Activated CD8-positive, alpha-beta memory T cell treated with anti-CD3 and anti-CD28 coated beads, Interleukin-2, amount 50 U/mL, for 4 hours (primary cell): ENCODE results near the gene FGG.
"Not testable (repeated sequence)": the region's sequence is repeated elsewhere in the genome, so short reads cannot be mapped to it uniquely, and the experiment has no call there.

ENCODE experiments used
- DNase-seq: peaks from one replicate; pipeline ENCODE4 v3.0.0-alpha.2; 2020

Gene FGG

DNA sequence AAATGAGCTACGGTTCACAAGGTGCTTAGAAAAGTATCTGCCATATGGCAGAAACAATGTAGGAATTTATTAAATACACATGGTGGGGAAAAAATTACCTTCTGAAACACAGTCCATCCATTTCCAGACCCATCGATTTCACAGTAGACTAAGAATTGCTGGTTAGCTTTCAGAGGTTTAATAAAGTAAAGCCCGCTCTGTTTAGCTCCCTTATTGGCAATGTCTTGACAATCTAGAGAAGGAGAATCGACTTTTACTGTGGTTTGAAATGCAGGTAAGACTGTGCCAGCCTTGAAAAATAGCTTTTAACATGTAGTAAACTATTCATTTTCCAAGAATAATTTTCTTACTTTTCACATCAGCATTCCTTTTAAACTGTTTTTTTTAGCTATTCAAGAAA is 2.9 kb downstream of the FGG start:
- DNase-seq: no peak

DNA sequence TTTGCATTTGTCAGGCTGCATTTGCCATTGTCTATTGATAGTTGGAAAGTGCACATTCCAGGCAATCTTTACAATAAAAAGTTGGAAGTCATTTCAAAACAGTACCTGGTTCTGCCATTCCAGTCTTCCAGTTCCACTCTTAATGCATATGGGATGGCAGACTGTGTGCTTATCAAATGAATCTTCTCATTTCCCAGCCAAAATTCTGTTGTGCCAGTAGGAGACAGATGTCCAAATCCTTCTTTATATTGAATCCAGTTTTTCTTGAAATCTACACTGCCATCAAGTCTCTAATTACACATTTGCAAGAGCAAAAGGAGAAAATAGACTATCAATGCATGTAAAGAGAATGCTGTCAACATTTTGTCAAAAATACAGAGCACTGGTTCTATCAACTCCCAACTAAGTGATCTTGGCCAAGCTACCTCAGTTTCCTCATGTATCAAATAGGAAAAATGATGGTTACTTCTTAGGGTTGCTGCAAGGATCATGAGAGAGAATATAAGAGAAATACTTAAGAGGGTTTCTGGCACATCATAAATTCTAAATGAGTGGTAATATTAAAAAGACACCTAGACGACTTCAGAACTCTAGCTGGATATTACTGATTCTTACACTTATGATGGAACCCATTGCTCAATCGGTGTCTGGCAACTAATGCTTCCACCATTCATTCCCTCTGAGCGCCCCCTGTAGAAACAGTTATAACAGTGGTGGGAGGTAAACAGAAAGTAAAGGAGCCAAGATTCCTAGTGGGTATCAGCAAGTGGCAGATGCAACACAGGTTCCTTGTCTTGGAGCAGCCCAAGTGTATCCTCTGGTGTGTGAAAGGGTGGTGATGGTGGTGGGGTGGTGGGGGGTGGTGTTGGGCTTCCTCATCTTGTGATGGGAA is 3.8 kb downstream of the FGG start:
- DNase-seq: no peak

DNA sequence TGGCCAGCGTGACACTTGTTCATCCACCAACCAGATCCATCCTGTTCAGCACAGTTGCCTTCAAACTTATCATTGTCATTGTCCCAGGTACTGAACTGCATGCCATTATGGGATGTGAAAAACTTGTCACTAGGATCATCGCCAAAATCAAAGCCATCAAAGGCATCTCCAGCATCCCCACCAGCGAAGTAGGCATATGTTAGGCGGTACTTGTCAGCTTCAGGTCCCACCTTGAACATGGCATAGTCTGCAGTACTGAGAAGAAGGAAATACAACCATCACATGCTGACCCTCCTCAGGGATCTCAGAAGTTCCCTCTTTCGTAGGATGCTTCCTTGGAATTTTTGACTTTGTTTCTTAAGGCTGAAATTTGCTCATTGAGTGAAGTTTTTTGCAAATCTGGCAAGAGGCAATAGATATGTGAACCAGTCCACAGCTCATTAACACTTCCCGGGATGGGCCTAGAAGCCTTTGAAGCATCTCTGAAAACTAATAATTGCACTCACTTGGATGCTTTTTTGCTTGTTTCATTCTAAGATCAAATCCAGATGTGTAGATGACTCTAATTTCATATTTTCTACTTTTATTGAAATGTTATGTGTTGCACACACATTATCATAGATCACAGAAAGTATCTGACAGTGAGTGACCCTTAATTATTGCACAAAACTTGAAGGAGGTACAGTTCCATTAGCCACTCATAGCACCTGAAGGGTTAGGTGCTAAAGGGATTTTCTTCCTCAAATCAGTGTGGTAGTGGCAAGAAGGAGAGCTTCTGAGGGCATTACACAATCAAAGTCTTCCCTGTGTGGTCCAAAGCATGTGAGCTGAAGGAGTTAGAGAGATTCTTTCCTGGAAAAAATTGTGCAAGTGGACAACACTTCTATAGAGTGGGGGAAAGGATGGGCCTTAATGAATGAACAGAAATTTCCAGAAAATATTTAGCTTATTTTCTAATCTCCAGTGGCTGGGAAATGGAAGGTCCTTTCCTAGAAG is 5.4 kb downstream of the FGG start:
- no peak for DNase-seq

DNA sequence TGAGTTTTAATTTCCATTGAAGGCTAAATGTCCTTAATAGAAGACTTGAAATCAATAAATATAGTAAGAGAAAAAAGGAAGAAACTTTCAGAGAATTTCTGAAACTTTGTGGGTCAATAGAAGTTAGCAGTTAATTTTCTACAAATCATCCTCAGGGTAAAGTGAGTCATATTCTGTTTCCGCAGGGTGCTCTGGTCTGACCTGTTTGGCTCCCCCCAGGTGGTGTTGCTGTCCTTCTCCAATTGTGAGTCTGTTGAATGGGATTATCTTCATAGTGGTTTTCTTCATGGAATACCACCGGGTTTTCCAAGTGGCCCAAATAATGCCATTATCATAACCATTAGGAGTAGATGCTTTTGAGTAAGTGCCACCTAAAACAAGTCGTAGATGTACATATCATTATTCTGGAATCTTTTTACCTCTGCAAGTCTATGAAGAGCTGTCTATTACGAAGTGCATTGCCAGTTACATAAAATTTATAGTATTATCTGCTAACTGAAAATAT is 7.7 kb downstream of the FGG start:
- DNase-seq: no peak

DNA sequence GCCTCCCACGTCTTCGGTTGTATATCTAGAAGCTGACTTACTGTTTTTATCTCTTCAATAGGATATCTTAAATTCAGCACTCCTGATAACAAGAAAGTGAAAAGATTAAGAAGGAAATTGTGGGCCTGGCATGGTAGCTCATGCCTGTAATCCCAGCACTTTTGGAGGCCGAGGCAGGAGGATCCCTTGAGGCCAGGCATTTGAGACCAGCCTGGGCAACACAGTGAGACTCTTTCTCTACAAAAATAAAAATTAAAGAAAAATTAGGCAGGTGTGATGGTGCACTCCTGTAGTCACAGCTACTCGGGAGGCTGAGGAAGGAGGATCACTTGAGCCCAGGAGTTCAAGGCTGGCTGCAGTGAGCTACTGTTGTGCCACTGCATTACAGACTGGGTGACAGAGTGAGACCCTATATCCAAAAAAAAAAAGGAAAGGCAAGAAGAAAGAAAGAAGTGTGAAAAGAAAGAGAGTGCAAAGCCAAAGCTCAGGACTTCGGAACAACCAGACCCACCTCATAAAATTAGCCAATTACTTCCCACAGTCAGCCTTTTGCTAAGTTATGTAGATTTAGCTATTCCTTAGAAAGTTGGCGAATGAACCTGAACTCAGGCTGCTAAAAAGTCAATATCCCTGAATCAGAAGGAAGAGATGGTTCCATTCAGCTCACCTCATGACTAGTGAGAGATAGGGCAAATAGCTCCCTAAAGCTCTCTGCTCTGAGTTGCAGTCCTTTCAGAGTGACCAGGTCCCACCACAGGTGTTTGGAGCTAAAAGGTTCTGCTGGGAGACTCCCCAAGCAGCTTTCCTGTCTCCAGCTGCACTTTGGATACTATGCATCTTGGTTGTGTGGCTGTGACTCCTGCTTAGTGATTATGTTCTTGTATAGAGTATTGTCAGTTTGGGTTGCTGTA is 9.2 kb downstream of the FGG start:
- DNase-seq: no peak

DNA sequence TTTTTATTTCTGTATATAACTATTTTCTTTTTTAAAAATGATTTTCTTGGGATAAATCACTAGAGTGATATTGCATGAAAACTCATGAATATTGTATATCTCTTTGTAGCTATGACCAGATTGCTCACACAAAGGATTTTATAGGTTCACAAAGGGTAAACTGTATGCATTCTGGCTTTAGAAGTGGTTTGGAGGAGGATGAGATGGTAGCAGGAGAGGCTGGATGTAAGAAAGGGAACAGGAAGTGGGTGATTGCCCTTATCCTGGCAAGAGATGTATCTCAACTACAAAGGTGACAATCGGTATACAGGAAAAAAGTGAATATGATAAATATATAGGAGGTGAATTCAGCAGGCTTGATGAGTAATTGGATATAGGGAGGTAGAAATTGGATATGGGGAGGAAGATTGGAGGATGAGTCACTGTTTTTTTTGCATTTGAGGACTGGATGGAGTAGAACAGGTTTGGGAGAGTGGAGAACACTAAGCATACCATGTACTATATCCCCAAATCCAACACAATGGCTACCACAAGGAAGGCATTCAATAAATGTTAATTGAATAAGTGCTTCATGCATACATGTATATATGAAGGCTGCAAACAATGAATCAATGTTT is 9.9 kb downstream of the FGG start:
- DNase-seq: no peak

DNA sequence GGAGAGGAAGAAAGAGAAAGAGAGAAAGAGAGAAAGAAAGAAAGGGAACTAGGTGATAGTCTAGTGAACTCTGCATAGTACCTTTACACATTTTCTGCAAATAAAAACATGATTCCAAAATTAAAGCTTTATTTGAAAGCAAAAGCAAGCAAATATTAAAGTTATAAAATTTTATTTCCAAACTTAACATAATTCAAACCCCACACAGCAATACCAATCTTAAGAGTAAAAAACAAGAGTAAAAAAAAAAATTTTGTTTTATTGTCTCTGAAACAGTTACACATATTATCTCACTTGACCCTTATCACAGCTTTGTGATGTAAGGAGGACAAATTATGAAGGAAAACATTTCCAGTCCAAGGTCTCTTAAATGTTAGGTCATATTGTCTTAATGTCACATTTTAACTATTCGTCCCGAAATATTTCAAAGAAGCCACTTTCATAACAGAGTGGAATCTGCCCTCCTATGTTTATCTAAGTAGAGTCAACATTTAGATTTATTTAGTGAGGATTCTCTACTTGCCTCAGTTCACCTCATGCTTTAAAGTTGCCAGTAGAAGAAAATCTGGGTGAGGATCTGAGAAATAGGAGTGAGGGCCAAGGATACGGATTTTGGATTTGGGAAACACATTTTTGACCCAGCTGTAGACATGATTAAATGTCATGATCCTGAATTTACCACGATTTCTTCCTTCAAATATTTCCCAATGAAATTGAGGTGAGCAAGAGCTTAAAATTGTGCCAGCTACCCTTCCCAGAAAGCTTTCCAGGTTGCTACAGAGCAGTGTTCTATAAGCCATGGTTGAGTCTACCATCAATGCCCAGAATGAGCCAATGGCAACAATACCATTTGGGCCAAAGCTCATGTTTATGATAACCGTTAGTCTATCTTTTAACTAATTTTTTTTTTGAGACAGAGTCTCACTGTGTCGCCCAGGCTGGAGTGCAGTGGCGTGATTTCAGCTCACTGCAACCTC is 14.4 kb downstream of the FGG start:
- no peak for DNase-seq

DNA sequence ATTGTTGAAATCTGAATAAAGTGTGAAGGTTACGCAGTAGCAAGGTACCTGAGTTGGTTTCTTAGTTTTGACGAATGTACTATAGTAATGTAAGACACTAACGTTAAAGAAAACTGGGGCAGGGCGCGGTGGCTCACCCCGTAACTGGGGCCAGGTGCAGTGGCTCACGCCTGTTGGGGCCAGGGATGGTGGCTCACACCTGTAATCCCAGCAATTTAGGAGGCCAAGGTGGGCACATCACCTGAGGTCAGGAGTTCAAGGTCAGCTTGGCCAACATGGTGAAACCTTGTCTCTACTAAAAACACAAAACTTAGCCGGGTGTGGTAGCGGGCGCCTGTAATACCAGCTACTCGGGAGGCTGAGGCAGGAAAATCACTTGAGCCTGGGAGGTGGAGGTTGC is 15.2 kb downstream of the FGG start:
- not testable (repeated sequence) for DNase-seq

DNA sequence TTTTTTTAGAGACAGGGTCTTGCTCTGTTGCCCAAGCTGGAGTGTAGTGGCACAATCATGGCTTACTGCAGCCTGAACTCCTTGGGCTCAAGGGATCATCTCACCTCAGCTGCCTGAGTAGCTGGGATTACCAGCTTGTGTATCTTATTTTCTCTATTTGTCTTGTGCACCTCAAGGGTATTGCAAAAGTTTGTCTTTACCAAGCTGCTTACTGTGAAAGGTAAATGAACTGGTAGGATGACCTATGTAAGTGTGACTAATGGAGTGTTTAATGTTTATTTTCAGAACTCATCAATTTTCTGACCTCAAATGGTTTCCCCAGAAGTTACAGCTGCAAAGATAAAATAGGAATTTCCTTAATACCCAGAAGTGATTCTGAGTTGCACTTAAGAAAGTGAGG is 16.6 kb downstream of the FGG start:
- no peak for DNase-seq

DNA sequence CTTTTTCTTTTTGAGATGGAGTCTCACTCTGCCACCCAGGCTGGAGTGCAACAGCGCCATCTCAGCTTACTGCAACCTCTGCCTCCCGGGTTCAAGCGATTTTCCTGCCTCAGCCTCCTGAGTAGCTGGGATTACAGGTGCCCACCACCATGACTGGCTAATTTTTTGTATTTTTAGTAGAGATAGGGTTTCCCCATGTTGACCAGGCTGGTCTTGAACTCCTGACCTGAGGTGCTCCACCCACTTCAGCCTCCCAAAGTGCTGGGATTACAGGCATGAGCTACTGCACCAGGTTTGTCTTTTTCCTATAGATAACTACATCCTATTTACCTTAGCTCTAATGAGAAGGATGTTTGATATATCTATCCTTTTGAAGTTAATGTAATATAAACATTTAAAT is 18.1 kb downstream of the FGG start:
- DNase-seq: not testable (repeated sequence)

DNA sequence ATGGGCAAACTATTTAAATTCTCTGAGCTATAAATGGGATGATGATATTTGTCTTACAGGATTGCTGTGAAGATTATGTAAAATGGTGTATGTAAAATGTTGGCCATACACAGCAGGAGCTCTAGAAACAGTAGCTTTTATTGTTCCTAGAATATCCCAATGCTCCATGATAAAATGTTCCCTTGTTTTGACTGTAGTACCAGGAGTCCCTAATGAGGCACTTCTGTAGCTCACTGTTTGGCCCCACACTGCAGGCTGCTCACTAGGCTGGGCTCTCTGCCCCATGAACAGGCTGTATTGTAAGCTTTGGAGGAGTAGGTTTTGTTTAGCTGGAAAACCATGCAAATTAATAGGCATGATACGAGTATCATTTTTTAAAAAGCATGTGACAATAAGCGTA is 18.6 kb downstream of the FGG start:
- no peak for DNase-seq

DNA sequence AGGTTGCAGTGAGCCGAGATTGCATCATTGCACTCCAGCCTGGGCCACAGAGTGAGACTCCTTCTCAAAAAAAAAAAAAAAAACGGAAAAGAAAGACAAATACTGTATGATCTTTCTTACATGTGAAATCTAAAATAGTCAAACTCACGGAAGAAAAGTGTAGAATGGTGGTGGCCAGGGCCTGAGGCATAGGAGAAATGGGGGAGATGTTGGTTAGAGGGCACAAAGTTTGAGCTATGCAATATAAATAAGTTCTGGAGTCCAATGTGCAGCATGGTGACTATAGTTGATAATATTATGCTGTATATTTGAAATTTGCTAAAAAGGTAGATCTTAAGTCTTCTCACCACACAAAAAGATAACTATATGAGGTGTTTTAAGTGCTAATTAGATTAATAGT is 20.6 kb downstream of the FGG start:
- no peak for DNase-seq

DNA sequence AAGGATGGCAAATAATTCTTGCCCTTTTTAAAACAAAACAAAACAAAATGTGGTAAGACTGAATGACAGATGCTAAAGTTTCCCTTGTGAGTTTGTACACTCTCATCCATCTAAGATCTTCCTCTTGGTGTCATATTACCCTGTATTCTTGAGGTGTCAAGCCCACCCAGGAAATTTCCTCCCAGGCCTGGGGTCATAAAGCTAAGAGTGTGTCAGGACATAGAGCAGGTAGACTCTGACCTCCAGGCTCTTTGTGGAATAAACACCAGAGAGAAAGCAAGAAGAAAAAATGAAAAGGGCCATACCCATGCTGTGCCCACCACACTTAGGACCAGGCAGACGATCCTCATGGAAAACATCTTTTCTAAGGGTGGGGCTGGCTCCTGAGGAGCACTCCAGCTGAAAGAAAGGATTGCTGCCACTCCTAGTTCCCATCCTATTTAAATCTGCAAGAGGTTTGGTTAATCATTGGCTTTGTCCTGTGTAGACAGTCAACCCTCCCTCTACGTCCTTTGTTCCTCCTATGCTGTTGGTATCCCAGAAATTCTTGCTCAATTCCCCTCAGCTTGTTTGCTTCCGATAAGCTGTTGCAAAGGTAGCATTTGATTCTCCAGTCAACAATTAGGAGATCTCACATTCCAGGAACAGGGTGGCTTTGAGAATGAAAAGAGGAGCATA is 22.0 kb downstream of the FGG start, which contains the start of gene FGA:
TSS of gene FGA (minus strand) at position 414 of the 678 bp plus-strand sequence. CDS start at position 359, 55 bp downstream.
- DNase-seq: no peak

DNA sequence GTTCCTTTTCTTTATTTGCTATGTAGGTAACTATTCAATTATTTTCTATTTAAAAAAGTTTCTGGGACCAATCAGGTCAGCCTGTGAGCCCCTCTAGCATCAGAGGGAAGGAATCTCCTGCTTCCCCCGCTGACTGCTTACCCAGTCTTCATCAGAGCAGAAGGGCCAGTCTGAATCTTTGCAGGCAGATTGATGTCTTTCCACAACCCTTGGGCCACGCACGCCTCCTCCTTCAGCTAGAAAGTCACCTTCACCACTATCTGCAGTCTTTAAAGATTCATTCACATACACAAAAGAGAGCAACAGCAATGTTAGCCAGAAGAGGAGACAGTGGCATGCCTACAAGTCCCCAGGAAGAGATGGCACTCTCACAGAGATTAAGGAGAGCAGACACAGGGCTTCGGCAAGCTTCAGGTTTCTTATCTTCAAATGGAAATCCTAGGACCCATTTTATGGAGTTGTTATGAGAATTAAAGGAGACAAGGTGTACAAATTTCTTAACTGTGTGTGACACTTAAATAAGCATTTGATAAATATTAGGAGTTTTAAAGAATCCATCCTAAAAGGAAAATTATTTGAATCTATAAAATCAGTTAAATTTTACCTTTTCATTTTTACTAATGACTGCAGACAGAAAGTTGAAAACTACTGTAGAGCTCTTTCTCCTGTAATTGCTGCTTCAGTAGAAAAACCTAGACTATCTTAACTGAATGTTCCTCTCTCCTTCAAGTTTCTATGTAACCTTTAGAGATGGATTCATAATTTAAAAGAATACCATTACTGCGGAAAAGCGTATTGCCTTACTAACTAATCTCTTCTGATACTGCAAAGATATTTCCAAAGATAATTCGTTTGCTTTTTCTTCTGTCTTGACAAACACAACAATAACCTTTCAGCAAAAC is 22.9 kb downstream of the FGG start:
- no peak for DNase-seq

DNA sequence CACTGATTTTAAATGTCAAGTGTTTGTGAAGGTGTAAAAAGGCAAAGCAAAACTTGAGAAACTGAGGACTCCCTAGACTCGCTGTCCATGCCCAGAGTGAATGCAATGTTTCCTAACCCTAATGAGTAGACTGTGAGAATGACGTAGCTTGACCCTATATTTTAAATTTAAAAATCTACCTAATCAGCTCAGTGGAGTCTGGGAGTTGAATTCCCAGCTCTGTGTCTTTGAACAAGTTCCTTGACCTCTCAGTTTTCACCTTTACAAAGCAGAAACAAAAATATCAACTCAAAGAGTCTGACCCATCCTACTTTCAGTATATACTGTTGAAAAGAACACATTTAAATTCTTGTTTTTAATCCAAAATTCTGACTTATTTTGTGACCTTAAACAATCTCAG is 24.3 kb downstream of the FGG start:
- DNase-seq: no peak

DNA sequence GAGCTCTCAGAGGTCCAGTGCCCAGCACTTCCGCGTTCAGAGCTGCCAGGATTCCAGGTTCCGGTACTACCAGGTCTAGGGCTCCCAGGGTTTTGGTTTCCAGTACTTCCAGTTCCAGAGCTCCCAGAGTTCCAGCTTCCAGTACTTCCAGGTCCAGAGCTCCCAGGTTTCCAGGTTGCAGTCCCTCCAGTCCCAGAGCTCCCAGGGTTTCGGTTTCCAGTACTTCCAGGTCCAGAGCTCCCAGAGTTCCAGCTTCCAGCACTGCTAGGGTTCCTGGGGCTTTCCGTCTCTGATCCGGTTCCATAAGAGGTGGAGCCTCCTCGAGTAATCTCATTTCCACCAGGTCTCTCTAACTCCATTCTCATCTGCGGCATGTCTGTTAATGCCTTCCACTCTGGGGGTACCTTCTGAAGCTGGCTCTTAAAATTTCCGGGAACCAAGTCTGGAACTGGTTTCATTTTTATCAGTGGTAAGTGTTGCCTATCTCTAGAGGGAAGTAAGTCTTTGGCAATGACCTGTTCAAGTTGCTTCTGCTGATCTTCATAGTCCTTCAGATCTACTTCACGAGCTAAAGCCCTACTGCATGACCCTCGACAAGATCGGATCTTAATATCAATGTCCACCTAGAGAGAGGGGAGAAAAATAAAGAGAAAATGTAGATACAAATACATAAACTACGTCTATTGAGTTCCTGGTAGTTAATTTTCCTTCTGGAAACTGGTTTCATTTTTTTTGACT is 26.0 kb downstream of the FGG start:
- DNase-seq: no peak

DNA sequence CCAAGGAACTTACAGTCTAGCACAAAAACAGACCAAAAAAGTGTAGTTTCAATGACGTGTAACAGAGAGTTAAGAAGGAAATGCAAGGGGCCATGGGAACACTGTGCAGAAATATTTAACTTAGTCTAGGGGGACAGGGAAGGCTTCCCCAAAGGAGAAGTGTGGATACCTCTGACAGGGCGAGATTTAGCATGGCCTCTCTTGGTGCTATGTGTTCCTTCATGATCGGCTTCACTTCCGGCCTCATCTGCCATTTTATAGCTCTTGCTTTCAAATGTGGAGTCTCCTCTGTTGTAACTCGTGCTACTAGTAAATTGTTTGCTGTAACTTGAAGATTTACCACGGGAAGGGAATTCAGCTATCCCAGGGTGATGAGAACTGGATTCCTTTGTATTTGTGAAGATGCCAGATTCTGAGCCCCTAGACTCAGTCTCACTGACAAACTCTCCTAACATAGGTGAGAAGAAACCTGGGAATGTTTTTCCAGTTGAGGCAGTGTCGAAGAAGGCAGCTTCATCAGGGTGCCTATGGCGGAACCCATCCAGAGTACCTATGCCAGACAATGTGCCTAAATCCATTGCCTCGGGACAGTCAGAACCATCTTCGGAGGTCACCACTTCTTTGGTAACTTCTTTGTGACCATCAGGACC is 27.0 kb downstream of the FGG start:
- DNase-seq: no peak

DNA sequence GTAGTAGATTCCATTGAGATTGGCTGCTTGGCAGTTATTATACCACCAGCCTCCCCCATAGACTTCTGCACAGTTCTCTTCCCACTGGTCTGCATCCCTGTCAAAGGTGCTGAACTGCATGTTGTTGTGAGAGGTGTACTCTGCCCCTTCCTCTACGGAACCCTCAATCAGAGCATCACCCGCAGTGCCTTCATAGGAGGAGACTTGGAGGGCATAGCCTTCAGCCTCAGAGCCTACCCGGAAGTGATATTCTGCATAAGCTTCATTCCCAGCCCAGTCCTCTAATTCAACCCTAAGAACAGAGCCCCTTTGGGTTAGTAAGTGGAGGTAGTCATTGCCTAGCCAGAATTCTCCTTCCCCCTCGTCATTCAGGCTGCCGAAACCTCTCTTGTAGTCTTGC is 28.2 kb downstream of the FGG start:
- no peak for DNase-seq
